B cell (primary cell): ENCODE data around the gene LILRA6. TPM values are rescaled to one million over a fixed set of nuclear protein-coding genes. Genes with fewer than 3 reads are reported as not detected.
"Not testable (repeated sequence)": the region's sequence is repeated elsewhere in the genome, so short reads cannot be mapped to it uniquely, and the experiment has no call there.

Experiments used
- ATAC-seq: fragments of 200-7000 bp; cut with Tn5 transposase; one replicate; pipeline ENCODE4 v1.10.0; 2021; ENCODE audit warnings: low read depth, mild to moderate bottlenecking, moderate number of reproducible peaks, moderate library complexity
- CTCF ChIA-PET: fragments of 350-600 bp; sonication (Branson Sonifier 250); formaldehyde crosslinking; loops from one replicate; lab custom pipeline; 2021; ENCODE audit warnings: antibody characterized with exemption, inconsistent platforms; lab: Charles Lee
- POLR2A ChIA-PET: fragments of 350-600 bp; sonication (Branson Sonifier 250); formaldehyde crosslinking; loops from one replicate; lab custom pipeline; 2021; ENCODE audit warnings: antibody characterized with exemption; lab: Charles Lee
- DNase-seq: peaks from one replicate; pipeline ENCODE4 v3.0.0; 2013
- H2AFZ ChIP-seq: 2 replicates; pipeline ENCODE4 v1.6.1; 2012; ENCODE audit warnings: mild to moderate bottlenecking, low read depth, low read length; ENCODE audit not compliant: insufficient read depth, poor library complexity, severe bottlenecking
- H3K27ac ChIP-seq, 2 donors: 1 replicate in 1 of 2; 2 replicates in 1 of 2; pipeline ENCODE4 v1.5.1; 2012 to 2013; ENCODE audit warnings: low read length in 2 of 2, mild to moderate bottlenecking in 2 of 2, moderate library complexity in 1 of 2
- H3K27me3 ChIP-seq, 4 experiments: fragments of 200-600 bp in 1 of 4; sonication (generic) in 1 of 4; replicated peaks in 1 of 4; 1 replicate in 2 of 4; 2 replicates in 2 of 4; pipeline versions ENCODE4 v1.6.1 to v1.7.0; 2013 to 2016; ENCODE audit warnings: low read length in 3 of 4, mild to moderate bottlenecking in 2 of 4, mixed read lengths in 1 of 4, moderate library complexity in 1 of 4; ENCODE audit not compliant: insufficient read depth in 4 of 4, control insufficient read depth in 3 of 4; ENCODE audit errors: control extremely low read depth in 1 of 4
- H3K36me3 ChIP-seq, 2 experiments: replicated peaks in 1 of 2; 1 replicate in 1 of 2; 2 replicates in 1 of 2; pipeline versions ENCODE4 v1.6.1 to v1.7.1; 2013; ENCODE audit warnings: low read length in 1 of 2; ENCODE audit not compliant: insufficient read depth in 2 of 2, control insufficient read depth in 1 of 2; ENCODE audit errors: control extremely low read depth in 1 of 2, extremely low read depth in 1 of 2
- H3K4me1 ChIP-seq, 2 donors: fragments of 200-600 bp in 1 of 2; sonication (generic) in 1 of 2; 1 replicate in 1 of 2; 2 replicates in 1 of 2; pipeline versions ENCODE4 v1.5.1 to v1.6.1; 2013 to 2017; ENCODE audit warnings: low read length in 2 of 2; ENCODE audit not compliant: control insufficient read depth in 2 of 2, insufficient read depth in 2 of 2
- H3K4me2 ChIP-seq: replicated peaks from 2 replicates; pipeline ENCODE3; 2012; ENCODE audit warnings: mild to moderate bottlenecking, low read depth, low read length; ENCODE audit not compliant: poor library complexity, severe bottlenecking
- H3K4me3 ChIP-seq, 5 experiments: fragments of 200-600 bp in 1 of 5; sonication (generic) in 1 of 5; 1 replicate in 3 of 5; 2 replicates in 2 of 5; pipeline versions ENCODE4 v1.5.1 to v1.7.0; 2011 to 2016; ENCODE audit warnings: low read length in 4 of 5, mild to moderate bottlenecking in 4 of 5, low read depth in 2 of 5, control low read depth in 1 of 5, moderate library complexity in 1 of 5; ENCODE audit not compliant: insufficient read depth in 1 of 5; ENCODE audit errors: control extremely low read depth in 1 of 5, extremely low read depth in 1 of 5
- H3K79me2 ChIP-seq: fragments of 200-600 bp; sonication (generic); one replicate; pipeline ENCODE4 v1.6.0; 2016; ENCODE audit warnings: low read length; ENCODE audit not compliant: control insufficient read depth, insufficient read depth
- H3K9ac ChIP-seq: fragments of 200-600 bp; sonication (generic); 2 replicates; pipeline ENCODE4 v1.6.1; 2017; ENCODE audit warnings: mild to moderate bottlenecking, low read length, moderate library complexity
- H3K9me3 ChIP-seq, 3 donors: one replicate each; pipeline versions ENCODE4 v1.6.1 to v1.7.1; 2013; ENCODE audit warnings: low read length in 2 of 3; ENCODE audit not compliant: control insufficient read depth in 2 of 3, insufficient read depth in 1 of 3; ENCODE audit errors: control extremely low read depth in 1 of 3
- H4K20me1 ChIP-seq: 2 replicates; pipeline ENCODE4 v1.6.0; 2012; ENCODE audit warnings: mild to moderate bottlenecking, low read length; ENCODE audit not compliant: insufficient read depth, control insufficient read depth, poor library complexity, severe bottlenecking
- H3K27ac Mint-ChIP-seq: one replicate; pipeline ENCODE4 v1.8.0; 2021; ENCODE audit warnings: mixed read lengths
- H3K27me3 Mint-ChIP-seq: one replicate; pipeline ENCODE4 v1.8.0; 2021; ENCODE audit warnings: mixed read lengths
- H3K4me1 Mint-ChIP-seq: one replicate; pipeline ENCODE4 v1.8.0; 2021; ENCODE audit warnings: mixed read lengths
- H3K4me3 Mint-ChIP-seq: one replicate; pipeline ENCODE4 v1.8.0; 2021; ENCODE audit warnings: mixed read lengths
- H3K9me3 Mint-ChIP-seq: one replicate; pipeline ENCODE4 v1.8.0; 2022; ENCODE audit warnings: mixed read lengths; ENCODE audit not compliant: insufficient read depth
- EZH2 ChIP-seq: IDR thresholded peaks from 2 replicates; pipeline ENCODE4 v1.6.1; 2012; ENCODE audit warnings: borderline replicate concordance, low read depth, mild to moderate bottlenecking, moderate library complexity, low read length; ENCODE audit not compliant: insufficient read depth, poor library complexity, severe bottlenecking
- WGBS: methylation state at CpG from one replicate; pipeline ENCODE4 v1.1.5; 2013; ENCODE audit warnings: missing lambda C conversion rate; ENCODE audit not compliant: insufficient coverage; 5-methylcytosine and 5-hydroxymethylcytosine counted together
- intact Hi-C: fragments of 100-400 bp; cut with micrococcal nuclease; formaldehyde crosslinking; loops from one replicate; pipeline ENCODE4 v1.10.0; 2022
- polyA plus RNA-seq: library from polyadenylated mRNA; depleted of rRNA; stranded (reverse); fragments of >200 nt; gene quantifications from 2 replicates; pipeline ENCODE4 v1.2.3, GENCODE V29; 2012
- total RNA-seq, 2 donors: library from RNA; stranded (reverse); fragments of 120-200 nt in 1 of 2; gene quantifications; 1 replicate in 1 of 2; 2 replicates in 1 of 2; pipeline versions ENCODE4 v1.2.3 to v1.2.4, GENCODE V29; 2013 to 2022
- TF ChIP-seq, protein P1 (sequence below): fragments of 200-600 bp; IDR thresholded peaks from one replicate; pipeline ENCODE4 v1.8.0; 2022; ENCODE audit warnings: antibody characterized with exemption, mild to moderate bottlenecking

Gene LILRA6
- total and polyA plus RNA-seq, 2 donors (not counting 1 experiment from before 2014, with no cell fraction given): 0.66 TPM; not detected in 1

DNA sequence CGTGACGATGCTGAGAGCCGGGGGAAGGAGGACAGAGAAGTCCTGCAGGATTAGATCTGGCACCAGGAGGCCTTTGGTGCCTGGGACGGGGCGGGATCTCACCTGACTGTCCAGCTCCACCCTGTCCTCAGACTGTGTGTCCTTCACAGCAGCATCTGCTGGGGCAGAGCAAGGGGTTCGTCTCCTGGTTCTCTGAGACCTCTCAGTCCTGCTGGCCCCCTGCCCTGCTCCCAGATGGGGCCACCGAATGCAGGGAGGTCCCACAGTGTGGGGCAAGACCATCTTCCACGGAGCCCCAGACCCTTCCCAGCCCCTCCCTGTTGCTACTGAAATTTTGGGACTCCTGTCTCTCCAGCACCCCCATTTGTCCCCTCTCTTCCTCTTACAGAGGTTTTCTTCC lies 24.3 kb downstream of the LILRA6 start:
- 90% methylated on average over 7 of the region's 8 CpGs for WGBS
- H3K4me1 ChIP-seq: peaks cover 0 to 7% of the 10 kb centered on the region in 2 donors
- DNase-seq (no peak), ATAC-seq (no peak)
- H3K27ac ChIP-seq: no peak overlapping the region
- no peak overlapping the region for H3K9ac ChIP-seq
- H3K36me3 ChIP-seq: no peaks in the 10 kb centered on the region
- H3K27ac Mint-ChIP-seq: no peak overlapping the region
- H2AFZ ChIP-seq: no peak overlapping the region
- H3K4me2 ChIP-seq: no peak overlapping the region
- intact Hi-C loops: no loop called here
- H4K20me1 ChIP-seq: no peaks in the 10 kb centered on the region
- no peaks in the 10 kb centered on the region for H3K9me3 Mint-ChIP-seq
- POLR2A ChIA-PET: no interaction called here
- no peaks in the 10 kb centered on the region for H3K9me3 ChIP-seq
- no peaks in the 10 kb centered on the region for H3K79me2 ChIP-seq
- H3K4me3 Mint-ChIP-seq: no peak overlapping the region
- no peak for TF ChIP-seq EZH2
- TF ChIP-seq, protein P1, sequence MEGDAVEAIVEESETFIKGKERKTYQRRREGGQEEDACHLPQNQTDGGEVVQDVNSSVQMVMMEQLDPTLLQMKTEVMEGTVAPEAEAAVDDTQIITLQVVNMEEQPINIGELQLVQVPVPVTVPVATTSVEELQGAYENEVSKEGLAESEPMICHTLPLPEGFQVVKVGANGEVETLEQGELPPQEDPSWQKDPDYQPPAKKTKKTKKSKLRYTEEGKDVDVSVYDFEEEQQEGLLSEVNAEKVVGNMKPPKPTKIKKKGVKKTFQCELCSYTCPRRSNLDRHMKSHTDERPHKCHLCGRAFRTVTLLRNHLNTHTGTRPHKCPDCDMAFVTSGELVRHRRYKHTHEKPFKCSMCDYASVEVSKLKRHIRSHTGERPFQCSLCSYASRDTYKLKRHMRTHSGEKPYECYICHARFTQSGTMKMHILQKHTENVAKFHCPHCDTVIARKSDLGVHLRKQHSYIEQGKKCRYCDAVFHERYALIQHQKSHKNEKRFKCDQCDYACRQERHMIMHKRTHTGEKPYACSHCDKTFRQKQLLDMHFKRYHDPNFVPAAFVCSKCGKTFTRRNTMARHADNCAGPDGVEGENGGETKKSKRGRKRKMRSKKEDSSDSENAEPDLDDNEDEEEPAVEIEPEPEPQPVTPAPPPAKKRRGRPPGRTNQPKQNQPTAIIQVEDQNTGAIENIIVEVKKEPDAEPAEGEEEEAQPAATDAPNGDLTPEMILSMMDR: no peak
- H3K4me1 Mint-ChIP-seq: no peaks in the 10 kb centered on the region
- H3K27me3 ChIP-seq: peaks cover 0 to 3% (median 0%) of the 10 kb centered on the region in 4 experiments
- CTCF ChIA-PET: no interaction called here
- no peak overlapping the region for H3K4me3 ChIP-seq
- H3K27me3 Mint-ChIP-seq: no peaks in the 10 kb centered on the region

DNA sequence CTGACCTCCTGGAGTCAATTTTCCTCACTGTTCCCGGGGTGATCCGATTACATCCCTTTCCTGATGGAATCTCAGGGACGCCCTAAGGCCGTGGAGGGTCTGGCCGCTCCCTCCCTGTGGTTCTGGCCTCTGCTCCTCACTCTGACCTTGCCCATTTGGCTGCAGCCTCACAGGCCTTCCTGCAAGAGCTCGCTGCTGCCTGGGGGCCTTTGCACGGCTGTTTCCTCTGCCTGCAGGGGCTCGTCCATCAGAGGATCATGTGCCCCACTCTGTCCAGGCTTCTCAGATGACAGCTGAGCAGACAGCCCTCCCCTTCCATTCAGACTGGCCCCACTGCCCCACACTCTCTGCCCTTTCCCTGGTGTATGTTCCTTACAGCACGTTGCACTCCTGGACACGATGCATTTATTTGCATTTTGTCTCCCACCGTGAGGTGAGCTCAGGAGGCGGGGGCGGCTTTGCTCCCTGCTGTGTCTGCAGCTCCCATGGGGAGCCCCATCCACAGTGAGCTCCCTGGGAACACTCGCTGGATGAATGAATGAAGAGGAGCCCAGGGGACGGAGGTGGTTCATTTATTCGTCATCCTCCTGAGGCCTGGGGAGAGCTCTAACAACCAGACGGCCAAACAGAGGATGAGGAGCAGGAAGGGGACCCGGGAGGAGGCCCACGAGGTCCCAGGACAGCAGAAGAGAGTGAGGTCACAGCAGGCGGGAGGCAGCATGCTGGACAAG lies 24.9 kb downstream of the LILRA6 start:
- H3K27me3 ChIP-seq, H3K36me3 ChIP-seq, H3K4me1 ChIP-seq, H3K27ac ChIP-seq, H3K4me3 Mint-ChIP-seq, DNase-seq, H3K9me3 ChIP-seq, H3K27me3 Mint-ChIP-seq, H3K4me1 Mint-ChIP-seq, H2AFZ ChIP-seq, H3K9me3 Mint-ChIP-seq, H3K9ac ChIP-seq, H4K20me1 ChIP-seq, H3K79me2 ChIP-seq, CTCF ChIA-PET, ATAC-seq, POLR2A ChIA-PET, H3K4me2 ChIP-seq, intact Hi-C loops, H3K4me3 ChIP-seq, H3K27ac Mint-ChIP-seq: not testable (repeated sequence)
- WGBS: 81% methylated on average over 9 of the region's 20 CpGs
